CD4-positive, alpha-beta T cell (primary cell): Measurements from ENCODE around the gene KCNH2. TPM values are rescaled to one million over a fixed set of nuclear protein-coding genes. Genes with fewer than 3 reads are reported as not detected.

Experiments used
- ATAC-seq: fragments of 200-7000 bp; cut with Tn5 transposase; one replicate; pipeline ENCODE4 v1.10.0; 2022; ENCODE audit warnings: mild to moderate bottlenecking; ENCODE audit not compliant: poor library complexity
- CTCF ChIA-PET: fragments of 350-600 bp; sonication (Branson Sonifier 250); formaldehyde crosslinking; loops from one replicate; lab custom pipeline; 2021; ENCODE audit warnings: antibody characterized with exemption, inconsistent platforms; lab: Charles Lee
- POLR2A ChIA-PET: fragments of 350-600 bp; sonication (Branson Sonifier 250); formaldehyde crosslinking; loops from one replicate; lab custom pipeline; 2021; ENCODE audit warnings: antibody characterized with exemption, inconsistent platforms; lab: Charles Lee
- DNase-seq, 14 experiments: peaks; one replicate each; pipeline ENCODE4 v3.0.0-alpha.2; 2013 to 2020; ENCODE audit warnings: mixed read lengths in 2 of 14
- H3K27ac ChIP-seq, 2 donors: one replicate each; pipeline versions ENCODE4 v1.5.1 to v1.7.0; 2013; ENCODE audit warnings: low read length in 2 of 2, low read depth in 1 of 2, mild to moderate bottlenecking in 1 of 2
- H3K27me3 ChIP-seq, 2 experiments: 1 replicate in 1 of 2; 2 replicates in 1 of 2; pipeline versions ENCODE4 v1.6.1 to v1.7.0; 2013; ENCODE audit warnings: low read length in 2 of 2, control low read depth in 1 of 2, mild to moderate bottlenecking in 1 of 2, moderate library complexity in 1 of 2; ENCODE audit not compliant: insufficient read depth in 2 of 2, control insufficient read depth in 1 of 2
- H3K36me3 ChIP-seq: one replicate; pipeline ENCODE4 v1.6.1; 2013; ENCODE audit warnings: low read length, control low read depth; ENCODE audit not compliant: insufficient read depth
- H3K4me1 ChIP-seq: one replicate; pipeline ENCODE4 v1.6.1; 2013; ENCODE audit warnings: low read length, control low read depth; ENCODE audit not compliant: insufficient read depth
- H3K4me3 ChIP-seq: one replicate; pipeline ENCODE4 v1.5.1; 2013; ENCODE audit warnings: mild to moderate bottlenecking, low read length, moderate library complexity
- H3K9me3 ChIP-seq, 2 experiments: 1 replicate in 1 of 2; 2 replicates in 1 of 2; pipeline versions ENCODE4 v1.6.1 to v1.7.0; 2013; ENCODE audit warnings: low read length in 2 of 2, mild to moderate bottlenecking in 2 of 2, control low read depth in 1 of 2, moderate library complexity in 1 of 2; ENCODE audit not compliant: control insufficient read depth in 1 of 2, insufficient read depth in 1 of 2
- H3K27ac Mint-ChIP-seq: one replicate; pipeline ENCODE4 v1.8.0; 2020; ENCODE audit warnings: mixed read lengths
- H3K27me3 Mint-ChIP-seq: one replicate; pipeline ENCODE4 v1.8.0; 2021; ENCODE audit warnings: mixed read lengths
- H3K36me3 Mint-ChIP-seq: one replicate; pipeline ENCODE4 v1.8.0; 2021; ENCODE audit warnings: low read depth, mixed read lengths
- H3K4me1 Mint-ChIP-seq: one replicate; pipeline ENCODE4 v1.8.0; 2021; ENCODE audit warnings: low read depth, mixed read lengths
- H3K4me3 Mint-ChIP-seq: one replicate; pipeline ENCODE4 v1.8.0; 2020; ENCODE audit warnings: mild to moderate bottlenecking, mixed read lengths
- H3K9me3 Mint-ChIP-seq: one replicate; pipeline ENCODE4 v1.8.0; 2020; ENCODE audit warnings: mixed read lengths
- CTCF ChIP-seq: fragments of 200-600 bp; IDR thresholded peaks from one replicate; pipeline ENCODE4 v1.8.0; 2022; ENCODE audit warnings: antibody characterized with exemption, mild to moderate bottlenecking
- intact Hi-C, 2 experiments: fragments of 100-400 bp; cut with DNase I in 1 of 2; cut with micrococcal nuclease in 1 of 2; formaldehyde crosslinking; loops; one replicate each; pipeline versions ENCODE4 v1.15.1 to v1.9.0; 2023 to 2025; cut with DNase I, micrococcal nuclease
- total RNA-seq, 174 experiments: library from RNA in 2 of 174; stranded (reverse) in 2 of 174; gene quantifications; one replicate each; pipeline ENCODE4 v1.2.3 and lab custom pipeline; 2021 to 2026

Gene KCNH2
- total RNA-seq, 2 experiments from 2014 or later, result 1.9 to 2.3 TPM

- CTCF ChIA-PET, result no interaction called here
- Histone ChIP-seq H3K9me3 (no peaks in the 10 kb centered on the region), H3K4me1 (no peaks in the 10 kb centered on the region), H3K4me3 (no peak overlapping the region), H3K36me3 (no peaks in the 10 kb centered on the region), H3K27ac (no peak overlapping the region), H3K27me3 (no peaks in the 10 kb centered on the region)
- H3K9me3 Mint-ChIP-seq, result no peaks in the 10 kb centered on the region
- H3K36me3 Mint-ChIP-seq, result no peaks in the 10 kb centered on the region
- POLR2A ChIA-PET, result no interaction called here
- no peak for ATAC-seq
- intact Hi-C loops, result no loop called here
- H3K4me3 Mint-ChIP-seq, result no peak overlapping the region
- no peak for DNase-seq
- peaks cover 5% of the 10 kb centered on the region for H3K4me1 Mint-ChIP-seq
- no peak for TF ChIP-seq CTCF
- H3K27ac Mint-ChIP-seq, result no peak overlapping the region
- peaks cover 22% of the 10 kb centered on the region for H3K27me3 Mint-ChIP-seq
Measured at GRCh38 chr7:150914966-150915365, 63.2 kb downstream of the KCNH2 start.

DNA sequence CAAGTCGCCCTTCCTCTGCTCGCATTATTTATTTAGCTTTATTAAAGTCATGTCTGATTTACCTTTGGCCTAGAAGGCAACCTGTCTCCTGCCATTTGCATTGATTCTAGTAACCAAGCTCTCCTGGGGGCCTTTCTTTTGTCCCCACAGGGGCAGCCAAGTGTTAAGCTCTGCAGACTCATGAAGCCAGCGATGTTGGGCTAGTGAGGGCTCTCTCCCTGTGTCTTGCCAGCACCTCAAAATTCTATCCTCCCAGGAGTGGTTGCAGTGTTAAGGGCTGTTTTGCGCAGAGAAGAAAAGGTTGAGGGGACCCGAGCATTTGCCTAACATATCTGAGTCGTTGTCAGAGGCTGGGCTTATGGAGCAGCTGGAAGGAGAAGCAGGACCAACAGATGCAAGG, 63.9 kb downstream of the KCNH2 start:
- CTCF ChIA-PET, result no interaction called here
- Histone ChIP-seq H3K9me3 (no peaks in the 10 kb centered on the region), H3K27me3 (no peaks in the 10 kb centered on the region), H3K4me3 (no peak overlapping the region), H3K4me1 (peaks cover 7% of the 10 kb centered on the region), H3K27ac (no peak overlapping the region), H3K36me3 (no peaks in the 10 kb centered on the region)
- ATAC-seq, result no peak
- TF ChIP-seq CTCF, result no peak
- H3K9me3 Mint-ChIP-seq, result no peaks in the 10 kb centered on the region
- no peak overlapping the region for H3K27ac Mint-ChIP-seq
- POLR2A ChIA-PET, result no interaction called here
- H3K36me3 Mint-ChIP-seq, result no peaks in the 10 kb centered on the region
- H3K27me3 Mint-ChIP-seq, result peaks cover 22% of the 10 kb centered on the region
- intact Hi-C loops, result no loop called here
- H3K4me1 Mint-ChIP-seq, result peaks cover 9% of the 10 kb centered on the region
- no peak for DNase-seq
- H3K4me3 Mint-ChIP-seq, result no peak overlapping the region

GRCh38 chr7:150912427-150912826, 65.7 kb downstream of the KCNH2 start:
- POLR2A ChIA-PET, result interaction anchor here (1.1 kb wide), 1 partner anchor 62 kb away, joined by 3 read pairs; no protein-coding TSS in a partner anchor
- Mint-ChIP-seq H3K4me1 (peaks cover 13% of the 10 kb centered on the region), H3K27me3 (peaks cover 15% of the 10 kb centered on the region), H3K9me3 (no peaks in the 10 kb centered on the region), H3K36me3 (no peaks in the 10 kb centered on the region), H3K27ac (no peak overlapping the region), H3K4me3 (no peak overlapping the region)
- Histone ChIP-seq H3K36me3 (no peaks in the 10 kb centered on the region), H3K4me3 (no peak overlapping the region), H3K27ac (no peak overlapping the region), H3K27me3 (no peaks in the 10 kb centered on the region), H3K4me1 (peaks cover 15% of the 10 kb centered on the region), H3K9me3 (no peaks in the 10 kb centered on the region)
- intact Hi-C loops, result no loop called here
- ATAC-seq (no peak), DNase-seq (no peak)
- TF ChIP-seq CTCF, result no peak
- CTCF ChIA-PET, result no interaction called here
